IPS DF 4.7 (cell line): ENCODE results near the gene EFCAB6.
A peak's percentile ranks its signal among the peaks of the same experiment; 100 is the strongest.

Source experiments
- DNase-seq: peaks from one replicate; pipeline ENCODE4 v3.0.0-alpha.2; 2013; ENCODE audit warnings: low spot score; ENCODE audit errors: extremely low read depth

EFCAB6 gene

DNA sequence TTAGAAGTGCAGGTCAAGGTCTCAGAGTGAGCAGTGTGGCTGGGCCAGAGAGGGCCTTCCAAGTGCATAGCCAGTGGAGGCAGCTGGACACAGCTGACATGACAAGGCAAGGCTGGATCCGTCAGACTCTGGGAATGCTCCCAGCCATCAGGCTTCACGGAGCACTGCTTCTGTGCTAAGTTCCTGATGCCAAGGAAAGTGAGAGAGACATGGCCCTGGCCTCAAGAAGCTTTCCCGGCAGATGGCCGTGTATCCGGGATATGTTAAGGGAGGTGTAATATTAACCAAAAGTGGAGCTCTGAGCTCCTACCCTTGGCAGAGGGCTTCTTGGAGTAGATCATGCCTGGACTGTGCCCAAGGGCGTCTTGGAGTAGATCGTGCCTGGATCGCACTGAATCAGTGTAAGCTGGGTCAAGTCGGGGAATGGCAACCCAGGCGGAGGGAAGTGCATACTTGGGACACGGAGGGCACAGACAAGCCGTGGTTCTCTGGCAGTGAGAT, 7.4 kb upstream of the EFCAB6 start:
- DNase-seq = no peak

DNA sequence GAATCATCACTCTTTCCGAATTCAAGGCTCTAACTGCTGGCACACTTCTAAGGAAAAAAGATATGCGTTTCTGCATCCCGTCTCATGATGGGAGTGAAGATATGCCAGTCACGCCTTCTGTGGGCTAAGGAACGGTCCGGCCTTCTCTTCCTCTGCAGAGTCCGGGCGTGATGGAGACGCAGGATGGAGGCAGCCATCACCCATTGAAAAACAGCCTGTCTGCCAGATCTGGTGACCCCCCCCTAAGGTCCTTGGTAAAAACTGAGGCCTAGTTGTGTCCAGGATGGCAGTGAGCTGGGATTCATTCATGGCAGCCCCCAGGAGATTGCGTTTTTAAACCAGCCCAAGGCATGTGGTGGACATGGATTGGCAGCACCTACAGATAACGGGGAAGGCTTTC, 6.9 kb upstream of the EFCAB6 start:
- no peak for DNase-seq

DNA sequence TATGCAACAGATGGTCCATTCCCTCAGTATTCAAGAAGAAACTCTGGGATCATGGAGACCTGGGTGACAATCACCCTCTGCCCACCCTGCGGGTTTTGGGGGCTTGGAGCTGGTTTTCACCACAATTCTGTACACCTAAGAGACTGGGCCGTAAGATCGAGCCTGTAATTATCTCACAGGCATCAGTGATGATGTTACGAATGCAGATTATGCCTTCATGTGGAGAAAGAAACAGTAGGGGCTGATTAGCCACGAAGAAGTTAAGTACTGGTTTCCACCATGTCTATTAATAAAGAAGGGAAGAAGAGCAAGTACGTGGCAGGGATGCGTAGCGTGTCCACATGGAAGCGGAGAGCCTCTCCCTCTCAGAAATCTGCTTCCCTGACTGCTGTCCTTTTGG, 5.3 kb upstream of the EFCAB6 start:
- DNase-seq = no peak

DNA sequence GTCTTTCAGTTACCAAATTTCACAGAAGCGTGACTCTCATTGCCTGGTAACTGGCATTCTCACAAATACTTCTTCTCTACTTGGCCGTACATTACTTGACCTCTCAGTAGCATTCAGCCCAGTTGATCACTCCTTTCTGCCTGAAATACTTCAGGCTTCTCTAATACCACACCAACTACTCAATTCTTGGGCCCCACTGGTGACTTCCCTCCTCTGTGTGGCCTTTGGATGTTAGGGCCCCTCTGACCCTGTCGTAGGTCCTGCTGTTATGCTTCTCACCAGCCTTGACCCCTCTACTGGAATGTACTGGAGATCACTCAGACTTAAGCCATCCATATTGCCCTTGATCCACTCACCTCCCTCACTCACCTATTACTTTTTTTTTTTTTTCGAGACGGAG, 2.2 kb upstream of the EFCAB6 start:
- no peak for DNase-seq

DNA sequence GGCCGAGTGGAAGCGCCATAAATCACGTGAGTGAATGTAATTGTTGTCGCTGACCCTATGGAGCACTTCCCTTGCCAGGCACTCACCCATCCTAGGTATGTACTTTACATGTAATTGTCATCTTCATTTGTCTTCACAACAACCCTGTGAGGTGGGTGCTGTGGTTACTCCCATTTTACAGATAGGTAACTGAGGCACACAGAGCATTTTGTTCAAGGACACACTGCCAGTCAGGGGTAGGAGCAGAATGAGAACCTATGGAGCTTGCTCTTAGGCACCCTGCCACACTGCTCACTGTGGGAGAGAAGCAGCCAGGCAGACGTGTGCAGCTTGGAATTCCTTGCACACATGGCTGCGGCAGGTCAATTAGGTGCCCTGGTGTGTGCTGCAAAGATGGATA, 785 bp upstream of the EFCAB6 start:
- no peak for DNase-seq

DNA sequence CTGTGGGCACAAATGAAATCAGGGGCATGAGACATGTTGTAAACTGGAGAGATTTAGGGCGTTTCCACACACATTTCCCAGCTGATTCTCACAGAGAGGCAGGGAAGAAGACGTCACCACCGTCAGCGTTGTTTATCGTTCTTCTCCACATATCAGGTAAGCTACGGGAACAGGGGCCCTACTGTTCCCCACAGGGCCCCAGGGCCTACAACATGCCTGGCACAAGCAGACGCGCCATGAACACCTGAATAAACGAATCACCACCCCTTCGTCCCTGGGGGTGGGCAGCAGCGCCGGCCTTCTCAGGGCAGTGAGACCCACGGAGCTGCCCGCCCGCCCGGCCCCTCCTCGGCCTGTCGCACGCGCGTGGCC, 342 bp downstream of the EFCAB6 start:
- DNase-seq = no peak

DNA sequence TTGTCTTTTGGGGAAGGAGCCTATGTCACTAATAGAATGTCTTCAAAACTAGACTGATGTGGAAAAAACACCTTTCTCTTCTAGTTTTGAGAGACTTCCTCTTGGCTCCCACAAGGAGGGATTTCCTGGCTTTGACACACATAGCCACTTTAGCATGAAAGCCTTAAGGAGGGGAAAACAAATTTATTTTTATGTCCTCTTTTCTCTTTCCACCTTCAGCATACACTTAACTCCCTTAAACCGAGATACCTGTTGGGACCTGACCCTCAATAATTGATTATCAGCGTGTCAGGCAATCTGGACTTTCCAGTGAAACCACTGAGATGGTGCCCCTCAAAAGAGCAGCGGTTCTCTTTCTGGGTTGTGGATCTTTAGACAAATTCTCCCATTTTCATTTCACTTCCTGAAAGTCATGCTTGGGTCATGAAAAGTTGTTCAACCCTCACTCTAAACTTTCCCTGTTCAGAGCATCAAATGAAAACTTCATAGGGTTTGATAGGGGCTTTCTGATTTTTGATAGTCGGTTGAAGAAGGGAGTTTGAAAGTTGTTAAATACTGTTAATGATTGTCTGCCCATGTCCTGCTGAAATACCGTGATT, 9.1 kb downstream of the EFCAB6 start:
- DNase-seq = no peak

DNA sequence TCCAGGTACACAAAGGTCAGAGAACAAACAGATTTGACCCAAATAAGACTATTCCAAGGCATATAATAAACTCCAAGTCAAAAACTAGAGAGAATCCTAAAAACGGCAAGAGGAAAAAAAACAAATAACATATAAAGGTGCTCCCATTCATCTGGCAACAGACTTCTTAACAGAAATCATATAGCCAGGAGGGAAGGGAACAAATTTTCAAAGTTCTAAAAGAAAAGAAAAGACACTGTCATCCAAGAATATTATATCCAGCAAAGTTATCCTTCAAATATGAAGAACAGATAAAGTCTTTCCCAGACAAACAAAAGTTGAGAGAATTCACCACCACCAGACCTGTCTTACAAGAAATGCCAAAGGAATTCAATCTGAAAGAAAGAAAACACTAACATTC, 11.1 kb downstream of the EFCAB6 start:
- no peak for DNase-seq

DNA sequence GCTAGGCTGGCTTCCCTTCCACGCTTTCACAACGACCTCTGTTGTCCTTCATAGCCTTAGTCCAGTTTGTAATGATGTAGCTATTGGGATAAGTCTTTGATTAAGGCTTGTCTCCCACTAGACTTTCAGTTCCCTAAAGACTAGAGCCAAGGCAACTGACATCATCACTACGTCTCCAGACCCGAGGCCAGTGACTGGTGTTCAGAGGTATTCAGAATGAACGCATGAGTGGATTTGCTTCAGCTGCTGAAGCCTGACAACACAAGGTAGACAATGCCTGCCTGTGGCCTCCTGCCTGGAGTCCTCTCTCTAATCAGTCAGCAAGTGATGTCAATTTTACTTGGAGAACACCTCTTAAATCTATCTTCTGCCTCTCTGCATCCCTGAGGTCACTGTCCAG, 13.6 kb downstream of the EFCAB6 start:
- no peak for DNase-seq

DNA sequence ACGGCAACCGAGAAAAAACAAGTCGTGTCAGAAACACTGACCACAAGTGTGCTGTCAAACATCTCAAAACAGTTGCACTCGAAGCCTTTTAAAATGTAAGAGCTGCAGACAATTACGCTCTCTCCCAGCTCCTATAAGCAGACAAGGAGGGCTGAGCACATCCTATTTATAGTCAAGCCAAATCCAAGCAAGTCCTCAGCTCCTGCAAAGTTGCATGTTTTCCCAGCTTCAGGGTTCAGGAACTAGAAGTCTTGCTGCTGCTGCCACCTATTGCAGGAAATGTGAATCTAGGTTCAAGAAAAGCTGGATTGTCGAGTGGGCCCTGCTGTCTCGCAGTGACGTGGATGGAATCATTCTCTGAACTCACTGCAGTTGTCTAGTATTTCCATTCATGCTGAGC, 15.5 kb downstream of the EFCAB6 start:
- peak; percentile 19 for DNase-seq

DNA sequence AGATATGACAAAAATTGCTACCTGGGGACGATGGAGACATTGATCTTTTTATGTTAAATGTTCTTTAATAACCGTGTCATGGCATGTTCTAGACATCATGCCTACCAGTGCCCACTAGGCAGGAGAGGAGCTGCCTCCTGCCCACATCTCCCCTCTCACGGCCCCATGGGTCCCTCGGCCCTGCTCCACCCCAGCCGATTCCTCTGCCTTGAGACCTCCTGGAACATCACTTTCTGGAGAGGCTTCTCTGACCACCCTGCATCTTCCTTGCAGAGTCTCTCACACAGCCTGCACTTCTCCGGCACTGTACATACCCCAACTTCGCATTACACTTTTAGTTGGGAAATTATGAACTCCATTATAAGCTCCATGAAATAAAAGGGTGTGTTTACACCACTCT, 16.8 kb downstream of the EFCAB6 start:
- DNase-seq = no peak

DNA sequence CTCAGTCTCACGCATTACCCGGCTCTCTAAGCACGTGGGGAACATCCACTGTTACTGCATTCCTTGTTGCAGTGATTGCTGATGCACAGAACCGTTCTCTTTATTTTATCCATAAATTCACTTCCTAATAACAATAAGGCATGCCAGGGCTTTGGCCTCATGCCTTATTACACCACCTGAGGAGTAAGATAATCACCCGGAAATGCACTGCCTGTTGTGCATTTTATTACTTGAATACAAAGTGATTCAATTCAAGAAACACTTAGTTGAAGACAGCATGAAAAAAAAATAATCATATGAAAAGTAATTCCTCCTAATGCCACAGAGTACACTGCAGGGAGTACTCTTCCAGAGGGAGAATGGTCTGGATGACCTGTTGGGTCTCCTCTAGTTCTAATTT, 19.2 kb downstream of the EFCAB6 start:
- DNase-seq = no peak

DNA sequence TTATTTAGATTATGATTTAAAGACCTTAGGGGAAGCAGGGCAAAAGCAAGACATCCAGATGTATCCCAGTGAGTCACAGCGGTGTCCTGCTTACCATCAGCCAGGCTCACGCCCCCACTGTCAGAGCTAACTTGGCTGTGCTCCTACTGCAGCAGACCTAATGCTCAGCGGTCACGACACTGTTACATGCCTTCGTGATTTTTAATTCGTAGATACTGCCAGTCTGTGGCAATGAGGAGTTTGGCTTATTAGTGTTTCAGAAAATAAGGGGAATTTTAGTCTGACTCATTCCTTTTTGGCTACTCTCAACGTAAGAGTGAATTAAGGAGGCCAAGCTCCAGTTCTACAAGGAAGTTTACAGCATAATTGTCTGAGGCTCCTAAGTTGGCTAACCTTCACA, 22.7 kb downstream of the EFCAB6 start:
- DNase-seq = no peak

DNA sequence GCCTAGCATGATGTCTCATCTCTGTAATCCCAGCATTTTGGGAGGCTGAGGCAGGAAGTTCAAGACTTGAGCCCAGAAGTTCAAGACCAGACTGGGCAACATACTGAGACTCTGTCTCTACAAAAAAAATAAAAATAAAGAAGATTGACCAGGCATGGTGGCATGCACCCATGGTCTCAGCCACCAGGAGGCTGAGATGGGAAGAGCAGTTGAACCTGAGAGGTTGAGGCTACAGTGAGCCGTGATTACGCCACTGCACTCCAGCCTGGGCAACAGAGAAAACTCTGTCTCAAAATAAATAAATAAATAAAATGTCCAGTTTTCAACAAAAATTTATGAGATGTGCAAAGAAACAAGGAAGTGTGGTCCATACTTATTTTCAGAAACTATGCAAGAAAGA, 28.3 kb downstream of the EFCAB6 start:
- DNase-seq = no peak

DNA sequence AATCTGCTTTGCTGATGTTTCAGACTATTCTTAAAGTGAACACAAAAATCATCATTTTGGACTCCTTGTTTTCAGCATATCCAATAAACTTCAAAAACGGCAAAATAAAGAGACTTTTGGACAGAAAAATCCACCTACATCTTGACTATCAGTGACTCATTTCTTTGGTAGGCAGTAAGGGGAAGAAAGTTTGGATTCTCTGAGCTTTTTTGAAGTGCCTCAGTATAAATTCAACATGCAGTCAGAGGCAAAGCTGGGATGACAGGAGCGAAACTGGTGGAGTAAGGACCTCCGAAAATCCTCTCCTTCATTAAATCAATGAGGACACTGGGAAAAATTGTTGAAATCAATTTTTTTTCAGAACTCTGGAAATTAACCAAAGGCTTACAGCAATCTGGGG, 29.7 kb downstream of the EFCAB6 start:
- no peak for DNase-seq

DNA sequence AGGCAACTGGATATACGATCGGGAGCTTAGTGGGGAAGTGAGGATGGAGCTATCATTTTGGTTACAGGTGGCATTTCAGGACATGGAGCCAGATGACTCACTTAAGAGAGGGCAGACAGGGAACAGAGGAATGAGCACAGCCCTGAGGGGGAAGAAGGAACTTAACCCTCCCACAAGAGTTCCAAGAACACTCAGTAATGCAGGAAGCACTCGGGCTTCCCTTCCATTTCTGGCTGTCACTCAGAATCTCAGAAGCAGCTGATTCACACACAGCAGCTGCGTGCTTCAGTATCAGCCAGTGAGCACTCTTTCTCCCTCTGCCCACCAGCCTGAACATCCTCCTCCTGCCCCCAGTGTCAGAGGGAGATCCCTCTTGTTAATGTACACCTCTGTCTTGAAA, 34.8 kb downstream of the EFCAB6 start:
- DNase-seq = no peak

DNA sequence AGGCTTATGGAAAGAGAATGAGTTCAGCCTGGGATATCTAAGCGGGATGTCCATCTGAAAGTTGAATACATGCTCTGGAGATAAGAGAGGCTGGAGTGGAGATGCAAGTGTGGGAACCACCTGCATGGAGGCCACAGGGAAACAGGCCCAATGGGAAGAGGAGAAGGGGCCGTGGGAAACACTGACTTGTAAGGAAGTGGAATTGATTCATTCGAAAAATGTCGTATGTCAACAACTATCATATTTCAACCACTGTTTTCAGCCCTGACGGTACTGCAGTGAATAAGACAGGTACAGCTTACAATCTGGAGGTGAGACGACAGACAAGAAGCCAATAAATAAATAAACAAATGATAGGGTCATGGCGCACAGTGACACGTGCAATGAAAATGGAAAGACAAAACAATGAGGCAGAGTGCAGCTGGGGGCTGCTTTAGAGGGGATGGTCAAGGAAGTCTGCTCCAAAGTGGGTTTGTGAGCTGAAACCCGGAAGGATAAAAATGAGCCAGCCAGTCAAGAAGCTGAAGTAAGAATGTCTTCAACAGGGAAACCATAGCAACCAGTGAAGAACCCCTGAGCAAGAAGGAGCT, 35.9 kb downstream of the EFCAB6 start:
- DNase-seq = no peak

DNA sequence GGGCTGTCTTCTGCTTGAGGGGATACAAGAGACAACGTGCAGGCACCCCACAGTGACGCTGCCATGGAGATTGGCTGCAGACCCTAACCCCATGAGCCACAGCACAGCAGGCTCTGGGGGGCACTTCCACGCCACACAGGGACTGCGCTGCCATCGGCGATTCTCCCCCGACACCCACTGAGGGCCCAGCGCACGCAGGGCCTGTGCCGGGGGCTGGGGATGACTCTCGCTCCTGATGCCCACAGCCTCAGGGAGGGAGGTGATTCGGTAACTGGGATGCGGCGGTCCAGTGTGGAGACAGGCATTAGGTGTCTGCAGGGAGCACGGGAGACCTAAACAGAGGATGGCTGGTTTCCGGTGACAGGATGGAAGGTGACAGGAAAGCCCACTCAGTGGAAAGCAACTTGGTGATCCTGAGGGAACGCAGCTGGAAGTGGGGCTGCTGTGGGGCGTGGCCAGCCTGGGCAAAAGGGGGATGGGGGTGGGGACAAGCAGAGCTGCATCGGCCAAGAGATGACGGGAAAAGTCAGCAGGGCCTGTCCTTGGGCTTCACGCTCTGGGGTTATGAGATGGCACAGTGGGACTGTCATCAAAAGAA, 37.7 kb downstream of the EFCAB6 start:
- DNase-seq = no peak

DNA sequence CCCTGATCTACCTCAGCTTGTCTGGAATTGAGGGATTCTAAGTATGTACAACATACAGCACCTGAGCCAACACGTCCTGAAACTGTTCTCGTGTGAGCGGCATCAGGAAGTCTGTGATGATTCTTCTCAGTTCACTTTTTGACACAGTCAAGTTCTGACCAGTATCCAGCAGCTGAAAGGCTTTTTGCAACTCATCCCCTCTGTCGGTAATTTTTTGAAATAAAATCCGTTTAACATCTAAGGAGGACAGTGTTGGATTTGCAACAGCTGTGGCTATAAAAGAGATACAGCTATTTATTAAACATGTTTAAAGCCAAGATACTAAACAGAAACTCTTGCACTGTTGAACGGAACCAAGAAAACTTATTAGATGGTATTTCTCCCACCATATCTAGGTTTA, 39.3 kb downstream of the EFCAB6 start:
- DNase-seq = no peak

DNA sequence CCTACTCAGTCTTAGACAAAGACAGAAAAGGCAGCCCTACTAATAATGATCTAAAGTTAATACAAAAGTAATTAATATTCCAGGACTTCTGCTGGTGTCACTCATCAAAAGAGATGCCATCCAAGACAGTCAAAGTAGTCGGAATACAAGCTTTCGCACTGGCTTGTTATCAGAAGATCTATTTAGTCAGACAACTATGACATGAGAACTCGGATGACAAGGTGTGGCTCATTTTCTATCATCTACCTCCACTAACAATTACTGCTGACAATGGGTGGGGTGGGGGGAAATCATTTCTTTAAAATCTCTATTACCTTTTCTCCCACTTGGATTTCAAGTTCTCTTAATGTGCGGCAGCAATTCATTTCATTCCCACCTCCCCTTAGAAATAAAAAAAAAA, 56.7 kb downstream of the EFCAB6 start:
- DNase-seq = no peak

DNA sequence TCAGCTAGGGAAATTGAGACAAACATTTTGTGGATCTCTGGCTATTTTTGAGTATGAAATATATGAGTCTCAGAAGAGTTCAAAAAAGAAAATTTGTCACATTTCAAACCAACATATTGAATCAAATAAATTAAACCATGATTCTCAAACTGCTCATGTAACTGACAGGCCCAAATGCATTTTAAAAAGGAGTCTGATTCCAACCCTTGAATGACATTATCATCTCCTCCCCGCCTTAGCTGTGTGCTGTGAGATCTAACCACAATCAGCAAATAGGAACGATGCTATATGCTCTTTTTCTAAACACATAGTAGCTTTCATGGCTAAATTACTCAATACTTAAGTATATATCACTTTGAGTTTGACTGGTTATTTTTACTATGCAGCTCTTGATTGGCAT, 57.1 kb downstream of the EFCAB6 start:
- DNase-seq = no peak

DNA sequence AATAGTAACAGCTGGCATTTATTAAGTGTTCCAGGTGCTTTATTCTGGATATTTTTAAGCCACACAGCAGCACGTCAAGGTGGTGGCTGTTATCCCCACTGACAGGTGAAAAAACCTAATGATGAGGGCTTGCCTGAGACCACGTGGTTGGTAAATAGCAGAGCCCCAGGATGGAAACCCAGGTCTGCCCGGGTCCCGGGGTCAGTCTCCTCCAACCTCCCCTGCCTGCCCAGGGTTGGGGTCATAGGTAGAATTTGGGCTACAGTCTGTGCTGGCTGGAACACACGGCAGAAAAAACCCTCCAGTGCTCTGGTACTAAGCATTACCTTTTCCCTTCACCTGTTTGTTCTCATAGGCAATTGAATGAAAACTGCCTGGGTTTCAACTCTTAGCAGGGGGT, 57.9 kb downstream of the EFCAB6 start:
- no peak for DNase-seq

DNA sequence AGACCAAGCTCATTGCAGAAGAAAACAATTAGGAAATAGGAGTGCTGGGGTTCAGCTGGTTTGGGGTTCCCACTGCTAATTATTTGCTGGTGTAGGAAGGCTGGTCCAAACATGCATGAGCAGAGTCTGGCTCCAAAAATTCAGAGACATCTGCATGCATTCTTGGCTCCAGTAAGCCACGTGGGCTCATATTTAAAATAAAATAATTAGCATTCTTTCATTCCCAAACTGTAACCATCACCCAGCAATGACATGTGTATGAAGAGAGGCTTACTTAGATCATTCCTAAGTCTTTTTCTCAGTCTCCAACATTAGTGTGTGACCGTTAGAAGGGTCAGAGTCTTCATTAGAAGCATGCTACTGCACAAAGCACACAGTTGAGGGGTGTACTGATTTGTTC, 58.4 kb downstream of the EFCAB6 start:
- DNase-seq = no peak
